Upper lobe of left lung (tissue), 6 donors: ENCODE results near the gene GAL3ST2. TPM values are rescaled to one million over a fixed set of nuclear protein-coding genes. Genes with fewer than 3 reads are reported as not detected.

ENCODE experiments used
- ATAC-seq, 2 donors: fragments of 200-7000 bp; cut with Tn5 transposase; one replicate each; pipeline ENCODE4 v1.9.1; 2022; ENCODE audit warnings: mild to moderate bottlenecking in 2 of 2, moderate library complexity in 2 of 2; ENCODE audit not compliant: low FRiP score in 2 of 2
- DNase-seq, 2 donors: peaks; one replicate each; pipeline ENCODE4 v3.0.0-alpha.2; 2019 to 2020
- H3K27ac ChIP-seq, 4 donors: fragments of 200-600 bp; sonication (generic); one replicate each; pipeline ENCODE4 v1.5.1; 2016 to 2019
- H3K27me3 ChIP-seq, 4 donors: fragments of 200-600 bp; sonication (generic); one replicate each; pipeline ENCODE4 v1.5.1; 2017 to 2019
- H3K36me3 ChIP-seq, 4 donors: fragments of 200-600 bp; sonication (generic); one replicate each; pipeline ENCODE4 v1.5.1; 2016 to 2019
- H3K4me1 ChIP-seq, 4 donors: fragments of 200-600 bp; sonication (generic); one replicate each; pipeline ENCODE4 v1.5.1; 2018 to 2019
- H3K4me3 ChIP-seq, 4 donors: fragments of 200-600 bp; sonication (generic); one replicate each; pipeline ENCODE4 v1.5.1; 2017 to 2019; ENCODE audit warnings: mild to moderate bottlenecking in 2 of 4, moderate library complexity in 1 of 4
- H3K9me3 ChIP-seq, 4 donors: fragments of 200-600 bp; sonication (generic); one replicate each; pipeline ENCODE4 v1.5.1; 2018 to 2019
- EP300 ChIP-seq, 4 donors: sonication (generic); formaldehyde crosslinking; IDR thresholded peaks; one replicate each; pipeline ENCODE4 v1.5.1; 2017; ENCODE audit warnings: antibody characterized with exemption in 4 of 4, control low read depth in 2 of 4
- POLR2A ChIP-seq, 4 donors: fragments of 450-650 bp; IDR thresholded peaks; one replicate each; pipeline ENCODE4 v1.5.1; 2016 to 2017; ENCODE audit warnings: antibody characterized with exemption in 4 of 4, mild to moderate bottlenecking in 2 of 4
- POLR2AphosphoS5 ChIP-seq, 2 donors: sonication (generic); formaldehyde crosslinking; IDR thresholded peaks; one replicate each; pipeline ENCODE4 v1.5.1; 2017; ENCODE audit warnings: antibody characterized with exemption in 2 of 2
- WGBS, 2 donors: methylation state at CpG; one replicate each; pipeline ENCODE4 v1.1.5; 2017 to 2018; 5-methylcytosine and 5-hydroxymethylcytosine counted together
- total RNA-seq, 6 donors: library from RNA; depleted of rRNA in 4 of 6; stranded (reverse); fragments of >200 nt in 4 of 6; gene quantifications; one replicate each; pipeline versions ENCODE4 v1.1.0 to v1.2.1, GENCODE V29; 2016 to 2021
- TF ChIP-seq, protein P1 (sequence below), 6 experiments: fragments of 450-650 bp in 4 of 6; fragments of 200-600 bp in 2 of 6; sonication (generic) in 2 of 6; IDR thresholded peaks; one replicate each; pipeline ENCODE4 v1.5.1; 2016 to 2019; ENCODE audit warnings: antibody characterized with exemption in 6 of 6
- donor health status: DM: no; HTN: no; CAD: no; lungs with moderate emphysema.
- donor health status: DM: no; HTN: yes; CAD: no; lungs with severe emphysema.

The GAL3ST2 gene
- total RNA-seq, 6 donors from 2014 or later, result 0.59 to 2.1 (median 0.91) TPM; not detected in 3

DNA sequence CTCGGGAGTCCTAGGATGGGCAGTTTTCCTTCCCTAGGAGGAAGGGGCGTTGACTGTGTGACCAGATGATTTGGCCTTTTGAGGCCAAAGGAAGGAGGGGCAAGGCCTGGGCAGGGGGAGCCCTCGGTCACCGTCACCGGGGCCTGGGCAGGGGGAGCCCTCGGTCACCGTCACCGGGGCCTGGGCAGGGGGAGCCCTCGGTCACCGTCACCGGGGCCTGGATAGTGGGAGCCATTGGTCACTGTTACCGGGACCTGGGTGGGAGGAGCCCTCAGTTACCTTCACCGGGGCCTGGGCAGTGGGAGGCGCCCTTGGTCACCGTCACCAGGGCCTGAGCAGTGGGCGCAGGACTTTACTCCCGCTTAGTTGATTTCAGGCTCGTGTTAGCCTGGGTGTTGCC, 24.8 kb upstream of the GAL3ST2 start:
- no peak overlapping the region for H3K4me3 ChIP-seq
- H3K27me3 ChIP-seq, result no peaks in the 10 kb centered on the region
- ATAC-seq (no peak), DNase-seq (no peak)
- H3K27ac ChIP-seq, result no peak overlapping the region
- TF ChIP-seq POLR2A (IDR thresholded peaks at IDR 0.05), result no peak
- no peak for TF ChIP-seq EP300 (IDR thresholded peaks at IDR 0.05)
- TF ChIP-seq, protein P1, sequence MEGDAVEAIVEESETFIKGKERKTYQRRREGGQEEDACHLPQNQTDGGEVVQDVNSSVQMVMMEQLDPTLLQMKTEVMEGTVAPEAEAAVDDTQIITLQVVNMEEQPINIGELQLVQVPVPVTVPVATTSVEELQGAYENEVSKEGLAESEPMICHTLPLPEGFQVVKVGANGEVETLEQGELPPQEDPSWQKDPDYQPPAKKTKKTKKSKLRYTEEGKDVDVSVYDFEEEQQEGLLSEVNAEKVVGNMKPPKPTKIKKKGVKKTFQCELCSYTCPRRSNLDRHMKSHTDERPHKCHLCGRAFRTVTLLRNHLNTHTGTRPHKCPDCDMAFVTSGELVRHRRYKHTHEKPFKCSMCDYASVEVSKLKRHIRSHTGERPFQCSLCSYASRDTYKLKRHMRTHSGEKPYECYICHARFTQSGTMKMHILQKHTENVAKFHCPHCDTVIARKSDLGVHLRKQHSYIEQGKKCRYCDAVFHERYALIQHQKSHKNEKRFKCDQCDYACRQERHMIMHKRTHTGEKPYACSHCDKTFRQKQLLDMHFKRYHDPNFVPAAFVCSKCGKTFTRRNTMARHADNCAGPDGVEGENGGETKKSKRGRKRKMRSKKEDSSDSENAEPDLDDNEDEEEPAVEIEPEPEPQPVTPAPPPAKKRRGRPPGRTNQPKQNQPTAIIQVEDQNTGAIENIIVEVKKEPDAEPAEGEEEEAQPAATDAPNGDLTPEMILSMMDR (IDR thresholded peaks at IDR 0.05), result no peak
- no peak for TF ChIP-seq POLR2AphosphoS5 (IDR thresholded peaks at IDR 0.05)
- H3K36me3 ChIP-seq, result peaks cover 0 to 58% (median 36%) of the 10 kb centered on the region in 4 donors
- H3K4me1 ChIP-seq, result peaks cover 0 to 12% (median 0%) of the 10 kb centered on the region in 4 donors
- 96 to 98% methylated on average over 9 to 18 of the region's 18 CpGs for WGBS, 2 donors
- no peaks in the 10 kb centered on the region for H3K9me3 ChIP-seq

DNA sequence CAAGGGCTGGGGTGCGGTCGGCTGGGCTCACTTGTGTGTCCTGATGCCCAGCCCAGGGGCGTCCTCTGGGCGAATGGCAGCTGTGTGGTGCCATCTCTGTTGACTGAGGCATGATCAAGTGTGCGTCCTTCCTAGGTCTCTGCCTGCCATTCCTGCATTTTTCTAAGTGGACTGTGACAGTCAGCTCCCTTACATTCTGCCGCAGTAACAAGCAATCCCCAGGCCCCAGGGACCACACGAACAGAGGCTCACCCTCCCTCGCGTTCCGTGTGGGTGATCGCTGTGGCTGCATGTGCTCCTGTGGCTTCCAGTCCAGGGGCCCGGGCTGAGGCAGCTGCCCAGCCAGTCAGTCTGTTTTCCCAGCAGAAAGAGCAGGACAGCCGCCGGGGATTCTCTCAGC, 24.4 kb upstream of the GAL3ST2 start:
- TF ChIP-seq, protein P1 (IDR thresholded peaks at IDR 0.05), result no peak
- TF ChIP-seq POLR2AphosphoS5 (IDR thresholded peaks at IDR 0.05) (no peak), POLR2A (IDR thresholded peaks at IDR 0.05) (no peak), EP300 (IDR thresholded peaks at IDR 0.05) (no peak)
- Histone ChIP-seq H3K27me3 (no peaks in the 10 kb centered on the region), H3K36me3 (peaks cover 0 to 63% (median 39%) of the 10 kb centered on the region in 4 donors), H3K9me3 (no peaks in the 10 kb centered on the region), H3K27ac (no peak overlapping the region), H3K4me3 (no peak overlapping the region), H3K4me1 (peaks cover 0 to 12% (median 0%) of the 10 kb centered on the region in 4 donors)
- DNase-seq (no peak), ATAC-seq (no peak)
- WGBS, 2 donors, result 93 to 100% methylated on average over 6 to 14 of the region's 14 CpGs

DNA sequence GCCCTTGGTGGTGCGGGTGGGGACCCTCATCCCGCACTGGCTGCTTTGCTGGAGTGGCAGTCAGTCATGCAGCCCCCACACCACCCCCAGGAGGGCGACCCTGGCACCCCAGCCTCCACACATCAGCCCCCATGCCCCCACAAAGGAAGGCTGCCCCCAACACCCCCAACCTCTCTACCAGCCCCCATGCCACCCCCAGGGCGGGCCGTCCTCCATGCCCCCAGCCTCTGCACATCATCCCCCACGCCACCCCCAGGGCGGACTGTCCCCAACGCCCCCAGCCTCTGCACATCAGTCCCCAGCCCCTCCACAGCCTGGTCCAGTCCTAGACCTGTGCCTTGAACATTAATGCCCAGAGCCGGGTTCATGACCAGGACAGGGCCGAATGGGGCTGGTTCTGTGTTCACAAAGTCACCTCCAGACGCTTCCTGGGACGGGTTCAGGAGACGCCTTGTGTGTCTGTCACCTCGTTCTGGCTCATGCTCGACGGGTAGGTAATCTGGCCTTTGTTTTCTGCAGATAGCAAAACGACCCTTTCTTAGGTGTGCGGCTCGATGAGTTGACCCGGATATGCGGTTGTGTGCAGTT, 23.8 kb upstream of the GAL3ST2 start:
- Histone ChIP-seq H3K4me3 (no peak overlapping the region), H3K36me3 (peaks cover 0 to 69% (median 41%) of the 10 kb centered on the region in 4 donors), H3K27ac (no peak overlapping the region), H3K9me3 (no peaks in the 10 kb centered on the region), H3K27me3 (no peaks in the 10 kb centered on the region), H3K4me1 (peaks cover 0 to 12% (median 0%) of the 10 kb centered on the region in 4 donors)
- TF ChIP-seq POLR2AphosphoS5 (IDR thresholded peaks at IDR 0.05), result no peak
- TF ChIP-seq EP300 (IDR thresholded peaks at IDR 0.05), result no peak
- TF ChIP-seq POLR2A (IDR thresholded peaks at IDR 0.05), result no peak
- TF ChIP-seq, protein P1 (IDR thresholded peaks at IDR 0.05), result no peak
- no peak for ATAC-seq
- DNase-seq, result no peak
- WGBS, 2 donors, result 94 to 97% methylated on average over 13 to 19 of the region's 21 CpGs

DNA sequence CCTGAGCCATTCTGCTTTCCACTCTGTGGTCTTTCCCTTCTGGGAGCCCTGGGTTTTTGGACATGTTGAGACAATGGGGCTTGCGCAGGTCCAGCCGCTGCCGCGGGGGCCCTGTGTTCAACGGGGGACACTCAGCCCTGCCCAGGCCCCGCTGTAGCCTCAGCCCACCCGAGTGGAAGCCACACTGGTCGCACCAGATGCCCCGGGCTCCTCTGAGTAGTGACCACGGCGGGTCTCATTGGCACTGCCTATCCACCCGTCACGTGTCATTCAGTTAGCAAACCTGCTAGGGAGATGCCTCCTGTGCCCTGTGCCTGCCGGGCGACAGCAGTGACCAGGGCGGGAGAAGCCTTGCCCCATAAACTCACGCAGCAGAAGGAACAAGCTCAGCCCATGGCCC, 23.1 kb upstream of the GAL3ST2 start:
- Histone ChIP-seq H3K4me3 (no peak overlapping the region), H3K27me3 (no peaks in the 10 kb centered on the region), H3K4me1 (peaks cover 0 to 12% (median 0%) of the 10 kb centered on the region in 4 donors), H3K9me3 (no peaks in the 10 kb centered on the region), H3K36me3 (peaks cover 0 to 73% (median 40%) of the 10 kb centered on the region in 4 donors), H3K27ac (no peak overlapping the region)
- no peak for ATAC-seq
- TF ChIP-seq, protein P1 (IDR thresholded peaks at IDR 0.05), result no peak
- TF ChIP-seq EP300 (IDR thresholded peaks at IDR 0.05), result no peak
- no peak for TF ChIP-seq POLR2AphosphoS5 (IDR thresholded peaks at IDR 0.05)
- no peak for TF ChIP-seq POLR2A (IDR thresholded peaks at IDR 0.05)
- peak in 1 of 2 donors; percentile 73 for DNase-seq
- 97 to 99% methylated on average over 4 to 17 of the region's 17 CpGs for WGBS, 2 donors

DNA sequence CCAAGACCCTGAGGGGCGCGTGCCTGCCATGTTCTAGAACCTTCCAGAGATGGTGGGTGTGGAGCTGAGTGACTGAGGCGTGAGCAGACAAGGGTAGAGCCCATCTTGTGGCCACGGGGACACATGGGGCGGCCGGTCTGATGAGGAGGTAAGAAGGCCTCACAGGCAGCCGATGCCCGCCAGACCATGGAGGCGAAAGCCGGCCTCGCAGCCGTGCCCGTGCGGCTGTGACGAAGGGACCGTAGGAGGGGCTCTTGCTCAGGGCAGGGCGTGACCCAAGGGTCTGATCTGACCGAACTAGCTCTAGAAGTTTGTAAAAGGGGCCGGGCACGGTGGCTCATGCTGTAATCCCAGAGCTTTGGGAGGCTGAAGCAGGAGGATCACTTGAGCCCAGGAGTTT, 22.6 kb upstream of the GAL3ST2 start:
- Histone ChIP-seq H3K27ac (no peak overlapping the region), H3K4me1 (peaks cover 0 to 12% (median 0%) of the 10 kb centered on the region in 4 donors), H3K4me3 (no peak overlapping the region), H3K27me3 (no peaks in the 10 kb centered on the region), H3K9me3 (no peaks in the 10 kb centered on the region), H3K36me3 (peaks cover 0 to 72% (median 38%) of the 10 kb centered on the region in 4 donors)
- DNase-seq (peak in 1 of 2 donors; percentile 74), ATAC-seq (no peak)
- 95 to 96% methylated on average over 20 of the region's 20 CpGs for WGBS, 2 donors
- TF ChIP-seq POLR2AphosphoS5 (IDR thresholded peaks at IDR 0.05) (no peak), POLR2A (IDR thresholded peaks at IDR 0.05) (no peak), EP300 (IDR thresholded peaks at IDR 0.05) (no peak)
- TF ChIP-seq, protein P1 (IDR thresholded peaks at IDR 0.05), result no peak
